HG03342 (cell line): ENCODE measurements around the gene NOL11.
A peak's percentile ranks its signal among the peaks of the same experiment; 100 is the strongest.
"Not testable (repeated sequence)": the region's sequence is repeated elsewhere in the genome, so short reads cannot be mapped to it uniquely, and the experiment has no call there.

Source experiments
- ATAC-seq: cut with Tn5 transposase; IDR thresholded peaks from one replicate; pipeline ENCODE4 v1.9.1; 2021; ENCODE audit warnings: mild to moderate bottlenecking, moderate library complexity; ENCODE audit not compliant: unreplicated experiment

The NOL11 gene

GRCh38 chr17:67717624-67718324, at the start of gene NOL11:
TSS of gene NOL11 (plus strand) at chr17:67717936. CDS start at chr17:67717948, 12 bp downstream.
- ATAC-seq = peak; percentile 97

- ATAC-seq = no peak
These were observed 46.2 kb upstream of the NOL11 start for GRCh38 chr17:67671493-67671892.

- no peak for ATAC-seq
These were observed 45.0 kb upstream of the NOL11 start for GRCh38 chr17:67672592-67673335.

- no peak for ATAC-seq
These were observed 42.3 kb upstream of the NOL11 start for GRCh38 chr17:67675481-67675880.

- no peak for ATAC-seq
These were observed 41.4 kb upstream of the NOL11 start for GRCh38 chr17:67676305-67676704.

- ATAC-seq = no peak
These were observed 39.3 kb upstream of the NOL11 start for GRCh38 chr17:67678414-67678813.

GRCh38 chr17:67679225-67679624, 38.5 kb upstream of the NOL11 start:
- no peak for ATAC-seq

- no peak for ATAC-seq
These were observed 38.0 kb upstream of the NOL11 start for GRCh38 chr17:67679721-67680120.

- no peak for ATAC-seq
These were observed 37.1 kb upstream of the NOL11 start for GRCh38 chr17:67680445-67681224.

- no peak for ATAC-seq
These were observed 35.5 kb upstream of the NOL11 start for GRCh38 chr17:67682196-67682595.

- ATAC-seq = no peak
These were observed 32.4 kb upstream of the NOL11 start for GRCh38 chr17:67685351-67685750.

GRCh38 chr17:67686241-67686640, 31.5 kb upstream of the NOL11 start:
- ATAC-seq = no peak

GRCh38 chr17:67687511-67687910, 30.2 kb upstream of the NOL11 start:
- no peak for ATAC-seq

- no peak for ATAC-seq
These were observed 28.1 kb upstream of the NOL11 start for GRCh38 chr17:67689534-67690177.

GRCh38 chr17:67693811-67694210, 23.9 kb upstream of the NOL11 start:
- no peak for ATAC-seq

- ATAC-seq = no peak
These were observed 21.4 kb upstream of the NOL11 start for GRCh38 chr17:67696347-67696746.

- no peak for ATAC-seq
These were observed 20.8 kb upstream of the NOL11 start for GRCh38 chr17:67696853-67697498.

GRCh38 chr17:67700037-67700724, 17.6 kb upstream of the NOL11 start:
- ATAC-seq = no peak

GRCh38 chr17:67700725-67701119, 17.0 kb upstream of the NOL11 start:
- ATAC-seq = no peak

- not testable (repeated sequence) for ATAC-seq
These were observed 14.9 kb upstream of the NOL11 start for GRCh38 chr17:67702861-67703260.
